SIG-M5 treated with dmso at 0.1 percent for 504 hours (cell line): ENCODE data around the gene L3MBTL3.
A peak's percentile ranks its signal among the peaks of the same experiment; 100 is the strongest.
"Not testable (repeated sequence)": the region's sequence is repeated elsewhere in the genome, so short reads cannot be mapped to it uniquely, and the experiment has no call there.

Source experiments
- DNase-seq: peaks from one replicate; lab custom pipeline; 2025; ENCODE audit not compliant: unreplicated experiment; lab: John Stamatoyannopoulos, UW

The L3MBTL3 gene

GRCh38 chr6:130134582-130134981 is 116.2 kb downstream of the L3MBTL3 start:
- DNase-seq, result no peak

GRCh38 chr6:130136798-130137197 is 118.4 kb downstream of the L3MBTL3 start:
- DNase-seq, result no peak

- DNase-seq, result no peak
Observed at GRCh38 chr6:130138116-130138908, 119.9 kb downstream of the L3MBTL3 start.

- no peak for DNase-seq
Observed at GRCh38 chr6:130138909-130139242, 120.5 kb downstream of the L3MBTL3 start.

- DNase-seq, result peak; percentile 52
Observed at GRCh38 chr6:130140084-130140483, 121.7 kb downstream of the L3MBTL3 start.

GRCh38 chr6:130143709-130144108 is 125.3 kb downstream of the L3MBTL3 start:
- DNase-seq, result no peak

- no peak for DNase-seq
Observed at GRCh38 chr6:130147111-130147510, 128.7 kb downstream of the L3MBTL3 start.

GRCh38 chr6:130148181-130148580 is 129.8 kb downstream of the L3MBTL3 start:
- DNase-seq, result no peak

GRCh38 chr6:130149016-130149415 is 130.6 kb downstream of the L3MBTL3 start:
- DNase-seq, result not testable (repeated sequence)

GRCh38 chr6:130150906-130151305 is 132.5 kb downstream of the L3MBTL3 start:
- no peak for DNase-seq

GRCh38 chr6:130152908-130153510 is 134.6 kb downstream of the L3MBTL3 start:
- no peak for DNase-seq

- DNase-seq, result no peak
Observed at GRCh38 chr6:130156908-130157307, 138.5 kb downstream of the L3MBTL3 start.

- no peak for DNase-seq
Observed at GRCh38 chr6:130158056-130158455, 139.7 kb downstream of the L3MBTL3 start.

GRCh38 chr6:130158548-130158947 is 140.2 kb downstream of the L3MBTL3 start:
- DNase-seq, result no peak

GRCh38 chr6:130159956-130160355 is 141.6 kb downstream of the L3MBTL3 start:
- DNase-seq, result no peak

- DNase-seq, result no peak
Observed at GRCh38 chr6:130161683-130162404, 143.5 kb downstream of the L3MBTL3 start.

- no peak for DNase-seq
Observed at GRCh38 chr6:130162421-130162820, 144.0 kb downstream of the L3MBTL3 start.

- no peak for DNase-seq
Observed at GRCh38 chr6:130163266-130163665, 144.9 kb downstream of the L3MBTL3 start.

GRCh38 chr6:130164251-130164650 is 145.9 kb downstream of the L3MBTL3 start:
- no peak for DNase-seq

- DNase-seq, result no peak
Observed at GRCh38 chr6:130167655-130168054, 149.3 kb downstream of the L3MBTL3 start.

- not testable (repeated sequence) for DNase-seq
Observed at GRCh38 chr6:130170160-130170559, 151.8 kb downstream of the L3MBTL3 start.

GRCh38 chr6:130173377-130174004 is 155.1 kb downstream of the L3MBTL3 start:
- DNase-seq, result not testable (repeated sequence)
